GM12878 (cell line): ENCODE measurements around the gene MYL12B. TPM values are rescaled to one million over a fixed set of nuclear protein-coding genes. Genes with fewer than 3 reads are reported as not detected.

Experiments used
- ATAC-seq: fragments of 200-7000 bp; cut with Tn5 transposase; 3 replicates; pipeline ENCODE4 v1.9.1; 2020; ENCODE audit warnings: mild to moderate bottlenecking, moderate library complexity
- BruUV-seq: library from RNA; stranded (reverse); fragments of 400-500 nt; replicated peaks from 2 replicates; lab custom pipeline; 2021; lab: Mats Ljungman, UMichigan
- CTCF ChIA-PET: fragments of 300-600 bp; sonication (Branson Sonifier 250); formaldehyde crosslinking; extraction: SDS; loops from one replicate; lab custom pipeline; 2021; ENCODE audit warnings: inconsistent platforms; lab: Yijun Ruan, JAX
- POLR2A ChIA-PET: fragments of 350-600 bp; formaldehyde crosslinking; extraction: SDS; loops from one replicate; lab custom pipeline; 2021; ENCODE audit warnings: inconsistent platforms; lab: Charles Lee
- RAD21 ChIA-PET: fragments of 300-600 bp; sonication (Branson Sonifier 250); formaldehyde crosslinking; loops from one replicate; lab custom pipeline; 2023; ENCODE audit warnings: antibody characterized with exemption; ENCODE audit not compliant: unreplicated experiment; lab: Charles Lee
- SMC1A ChIA-PET: fragments of 300-600 bp; sonication (Branson Sonifier 250); formaldehyde crosslinking; loops from one replicate; lab custom pipeline; 2023; ENCODE audit not compliant: unreplicated experiment, uncharacterized antibody; lab: Charles Lee
- DNase-seq: peaks from one replicate; pipeline ENCODE4 v3.0.0-alpha.2; 2011; ENCODE audit warnings: low read depth, low spot score
- FAIRE-seq: peaks from 3 replicates; lab custom pipeline; 2011; peaks lifted over from hg19 to GRCh38; lab: Jason Lieb, UNC
- H2AFZ ChIP-seq: 2 replicates; pipeline ENCODE4 v1.6.0; 2011; ENCODE audit warnings: low read depth, low read length, control low read depth; ENCODE audit not compliant: control insufficient read depth
- H3K27ac ChIP-seq: 2 replicates; pipeline ENCODE4 v1.5.1; 2011; ENCODE audit warnings: control low read depth; ENCODE audit not compliant: control insufficient read depth, insufficient read depth
- H3K27me3 ChIP-seq, 2 experiments: replicated peaks in 1 of 2; 2 replicates each; pipeline versions ENCODE4 v1.6.0 to v1.6.1; 2011; ENCODE audit warnings: low read length in 1 of 2; ENCODE audit not compliant: control insufficient read depth in 2 of 2, insufficient read depth in 2 of 2
- H3K36me3 ChIP-seq, 2 experiments: 2 replicates each; pipeline ENCODE4 v1.5.1; 2011; ENCODE audit warnings: low read length in 1 of 2; ENCODE audit not compliant: control insufficient read depth in 2 of 2, insufficient read depth in 2 of 2
- H3K4me1 ChIP-seq: 2 replicates; pipeline ENCODE4 v1.6.1; 2011; ENCODE audit warnings: mild to moderate bottlenecking, low read length, moderate library complexity, mixed read lengths; ENCODE audit not compliant: control insufficient read depth, insufficient read depth
- H3K4me2 ChIP-seq: 2 replicates; pipeline ENCODE4 v1.6.0; 2011; ENCODE audit warnings: control low read depth; ENCODE audit not compliant: control insufficient read depth, insufficient read depth
- H3K4me3 ChIP-seq: fragments of 200-600 bp; sonication (generic); 2 replicates; pipeline ENCODE4 v1.5.1; 2016
- H3K79me2 ChIP-seq: 2 replicates; pipeline ENCODE4 v1.6.0; 2011; ENCODE audit warnings: low read length; ENCODE audit not compliant: control insufficient read depth, insufficient read depth
- H3K9ac ChIP-seq: 2 replicates; pipeline ENCODE4 v1.8.0; 2011; ENCODE audit warnings: low read length, control low read depth, mixed read lengths; ENCODE audit not compliant: control insufficient read depth, insufficient read depth
- H3K9me3 ChIP-seq: replicated peaks from 3 replicates; pipeline ENCODE4 v1.5.1; 2011; ENCODE audit warnings: mild to moderate bottlenecking, low read length; ENCODE audit not compliant: control insufficient read depth, insufficient read depth
- H4K20me1 ChIP-seq: 2 replicates; pipeline ENCODE4 v1.6.0; 2011; ENCODE audit not compliant: control insufficient read depth, insufficient read depth
- LARP7 ChIP-seq: fragments of 450-650 bp; IDR thresholded peaks from 2 replicates; pipeline ENCODE4 v1.6.1; 2017; ENCODE audit warnings: mild to moderate bottlenecking
- MYB ChIP-seq: fragments of 150-350 bp; IDR thresholded peaks from 2 replicates; pipeline ENCODE4 v1.6.1; 2014; ENCODE audit warnings: mild to moderate bottlenecking, low read depth, low read length, borderline replicate concordance
- RAD21 ChIP-seq: IDR thresholded peaks from 2 replicates; pipeline ENCODE4 v1.6.1; 2011; ENCODE audit warnings: mild to moderate bottlenecking, low read depth, low read length, moderate library complexity; ENCODE audit not compliant: insufficient read depth
- RUNX3 ChIP-seq: IDR thresholded peaks from 2 replicates; pipeline ENCODE4 v1.6.1; 2012; ENCODE audit warnings: low read length, inconsistent platforms
- STAT3 ChIP-seq: IDR thresholded peaks from 2 replicates; pipeline ENCODE4 v1.6.1; 2011; ENCODE audit warnings: low read depth, low read length, improper control_type of control experiment
- WGBS: methylation state at CpG from one replicate; pipeline ENCODE4 v1.1.6; 2016; ENCODE audit warnings: low lambda C conversion rate; ENCODE audit not compliant: insufficient replicate concordance, insufficient coverage; ENCODE audit errors: missing lambda C conversion rate; 5-methylcytosine and 5-hydroxymethylcytosine counted together
- in situ Hi-C: fragments of 300-500 bp; cut with MboI; formaldehyde crosslinking; loops from 9 replicates; pipeline ENCODE4 v1.14.3; 2018; ENCODE audit warnings: mixed read lengths
- intact Hi-C: fragments of 100-400 bp; cut with micrococcal nuclease; formaldehyde crosslinking; loops from one replicate; pipeline ENCODE4 v1.14.2; 2022; ENCODE audit not compliant: unreplicated experiment
- polyA plus RNA-seq, 11 experiments: library from polyadenylated mRNA; depleted of rRNA in 4 of 11; unstranded in 6 of 11; stranded (reverse) in 5 of 11; fragments of >200 nt; fragmentation: Nextera tagmentation in 4 of 11; fragmentation: Illumina TruSeq in 1 of 11; extraction: Ambion mirVana in 4 of 11; extraction: Trizol in 1 of 11; gene quantifications; 1 replicate in 1 of 11; 2 replicates in 10 of 11; pipeline versions ENCODE4 v1.2.1 to v1.2.3, GENCODE V29; 2011 to 2016; ENCODE audit warnings: inconsistent platforms in 2 of 11, missing spikeins in 2 of 11, low read depth in 1 of 11
- total RNA-seq, 4 experiments: library from RNA; depleted of rRNA in 3 of 4; stranded (reverse); fragments of >200 nt in 3 of 4; fragmentation: Illumina TruSeq in 1 of 4; extraction: Trizol in 1 of 4; gene quantifications; 2 replicates each; pipeline versions ENCODE4 v1.2.1 to v1.2.3, GENCODE V29; 2013 to 2021
- TF ChIP-seq, protein P1 (sequence below): fragments of 450-650 bp; IDR thresholded peaks from 2 replicates; pipeline ENCODE4 v1.6.1; 2016; ENCODE audit warnings: mild to moderate bottlenecking
- TF ChIP-seq, protein P2 (sequence below): IDR thresholded peaks from 2 replicates; pipeline ENCODE4 v1.6.1; 2012; ENCODE audit warnings: low read depth, low read length, improper control_type of control experiment

MYL12B gene
- total and polyA plus RNA-seq, 10 of the 15 experiments (the other 5 are each of a cell fraction or from before 2014, with no cell fraction given) = 179 to 739 (median 400) TPM

DNA sequence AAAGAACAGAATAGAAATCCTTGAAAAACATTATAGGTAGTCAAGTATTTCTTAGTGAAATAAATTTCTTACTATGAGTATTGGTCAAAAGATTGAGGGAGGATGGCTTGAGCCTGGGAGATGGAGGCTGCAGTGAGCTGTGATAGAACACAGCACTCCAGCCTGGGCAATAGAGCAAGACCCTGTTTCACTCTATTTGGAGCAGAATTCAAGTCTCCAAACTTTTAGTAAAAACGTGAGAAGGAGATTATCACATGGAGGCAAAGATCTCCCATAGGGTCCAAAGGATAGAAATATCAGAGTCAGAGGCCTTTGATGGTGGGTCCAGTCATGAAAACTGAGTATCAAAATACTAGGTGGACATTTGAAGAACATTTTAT, 16.8 kb upstream of the MYL12B start:
- WGBS = 38% methylated on average over 1 of the region's 1 CpG
- intact Hi-C loops (loop anchor here (5.0 to 10.0 kb wide), 4 partner anchors 263 to 673 kb away; partner anchors contain the start of genes METTL4 and NDC80), in situ Hi-C loops (loop anchor here (5.0 kb wide), 2 partner anchors 248 to 308 kb away; no protein-coding TSS in a partner anchor)
- Histone ChIP-seq H3K27me3 (no peaks in the 10 kb centered on the region), H3K9ac (peak overlapping the region; percentile 97), H3K27ac (peak overlapping the region; percentile 95), H3K4me3 (peak overlapping the region; percentile 91), H3K36me3 (peaks cover 0 to 2% of the 10 kb centered on the region in 2 experiments; a peak in 3 of 4 replicates), H4K20me1 (no peaks in the 10 kb centered on the region), H2AFZ (peak overlapping the region; percentile 54; the same call in 1 of the 2 replicates), H3K79me2 (peaks cover 59% of the 10 kb centered on the region), H3K4me2 (peak overlapping the region; percentile 88), H3K4me1 (no peaks in the 10 kb centered on the region), H3K9me3 (peaks cover 13% of the 10 kb centered on the region)
- ATAC-seq (no peak), FAIRE-seq (no peak), DNase-seq (no peak)
- ChIA-PET RAD21 (interaction anchor here (0.6 to 6.5 kb wide), 33 partner anchors 11 to 422 kb away, joined by 3 to 118 read pairs (median 8); no protein-coding TSS in a partner anchor), CTCF (interaction anchor here (0.6 to 7.1 kb wide), 43 partner anchors 11 to 1039 kb away, joined by 3 to 99 read pairs (median 7); partner anchors contain the start of gene MYL12B), POLR2A (interaction anchor here (0.7 to 1.7 kb wide), 7 partner anchors 9 to 289 kb away, joined by 3 to 10 read pairs (median 5); no protein-coding TSS in a partner anchor), SMC1A (interaction anchor here (0.7 to 12.1 kb wide), 36 partner anchors 20 to 340 kb away, joined by 3 to 105 read pairs (median 7); no protein-coding TSS in a partner anchor)
- BruUV-seq = no TSS peak
- TF ChIP-seq, protein P1, sequence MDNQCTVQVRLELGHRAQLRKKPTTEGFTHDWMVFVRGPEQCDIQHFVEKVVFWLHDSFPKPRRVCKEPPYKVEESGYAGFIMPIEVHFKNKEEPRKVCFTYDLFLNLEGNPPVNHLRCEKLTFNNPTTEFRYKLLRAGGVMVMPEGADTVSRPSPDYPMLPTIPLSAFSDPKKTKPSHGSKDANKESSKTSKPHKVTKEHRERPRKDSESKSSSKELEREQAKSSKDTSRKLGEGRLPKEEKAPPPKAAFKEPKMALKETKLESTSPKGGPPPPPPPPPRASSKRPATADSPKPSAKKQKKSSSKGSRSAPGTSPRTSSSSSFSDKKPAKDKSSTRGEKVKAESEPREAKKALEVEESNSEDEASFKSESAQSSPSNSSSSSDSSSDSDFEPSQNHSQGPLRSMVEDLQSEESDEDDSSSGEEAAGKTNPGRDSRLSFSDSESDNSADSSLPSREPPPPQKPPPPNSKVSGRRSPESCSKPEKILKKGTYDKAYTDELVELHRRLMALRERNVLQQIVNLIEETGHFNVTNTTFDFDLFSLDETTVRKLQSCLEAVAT = no peak
- TF ChIP-seq RAD21 = no peak
- no peak for TF ChIP-seq STAT3
- no peak for TF ChIP-seq RUNX3
- no peak for TF ChIP-seq LARP7
- TF ChIP-seq, protein P2, sequence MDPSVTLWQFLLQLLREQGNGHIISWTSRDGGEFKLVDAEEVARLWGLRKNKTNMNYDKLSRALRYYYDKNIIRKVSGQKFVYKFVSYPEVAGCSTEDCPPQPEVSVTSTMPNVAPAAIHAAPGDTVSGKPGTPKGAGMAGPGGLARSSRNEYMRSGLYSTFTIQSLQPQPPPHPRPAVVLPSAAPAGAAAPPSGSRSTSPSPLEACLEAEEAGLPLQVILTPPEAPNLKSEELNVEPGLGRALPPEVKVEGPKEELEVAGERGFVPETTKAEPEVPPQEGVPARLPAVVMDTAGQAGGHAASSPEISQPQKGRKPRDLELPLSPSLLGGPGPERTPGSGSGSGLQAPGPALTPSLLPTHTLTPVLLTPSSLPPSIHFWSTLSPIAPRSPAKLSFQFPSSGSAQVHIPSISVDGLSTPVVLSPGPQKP = no peak
- no peak for TF ChIP-seq MYB
